Activated naive CD4-positive, alpha-beta T cell treated with anti-CD3 and anti-CD28 coated beads, Interleukin-2, amount 50 U/mL, for 16 hours (primary cell): Measurements from ENCODE around the gene SLA2.
A peak's percentile ranks its signal among the peaks of the same experiment; 100 is the strongest.
"Not testable (repeated sequence)": the region's sequence is repeated elsewhere in the genome, so short reads cannot be mapped to it uniquely, and the experiment has no call there.

Experiments used
- DNase-seq: peaks from one replicate; pipeline ENCODE4 v3.0.0-alpha.2; 2020

The SLA2 gene, protein sequence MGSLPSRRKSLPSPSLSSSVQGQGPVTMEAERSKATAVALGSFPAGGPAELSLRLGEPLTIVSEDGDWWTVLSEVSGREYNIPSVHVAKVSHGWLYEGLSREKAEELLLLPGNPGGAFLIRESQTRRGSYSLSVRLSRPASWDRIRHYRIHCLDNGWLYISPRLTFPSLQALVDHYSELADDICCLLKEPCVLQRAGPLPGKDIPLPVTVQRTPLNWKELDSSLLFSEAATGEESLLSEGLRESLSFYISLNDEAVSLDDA

DNA sequence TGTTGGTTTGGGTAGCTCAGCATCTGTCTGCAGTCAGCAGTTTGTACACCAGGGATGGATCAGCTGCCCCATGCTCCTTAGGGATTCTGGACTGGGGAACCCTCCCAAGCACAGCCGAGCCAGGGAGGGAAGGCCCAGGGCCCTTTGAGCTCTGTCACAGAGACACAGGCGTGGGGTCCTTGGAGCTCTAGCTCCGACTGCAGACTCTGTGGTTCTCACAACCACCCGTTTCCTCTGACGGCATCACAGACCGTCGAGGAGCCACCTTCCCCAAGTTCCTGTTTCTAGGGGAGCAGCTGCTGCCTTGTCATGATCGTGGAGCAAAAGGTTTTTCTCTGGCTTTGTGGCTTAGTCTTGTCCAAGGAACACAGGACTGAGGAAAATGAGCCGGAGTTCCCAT is at the start of gene SLA2:
Gene SLA2 (minus strand): TSS at position 199 of the 400 bp plus-strand sequence. CDS start 4,861 bp downstream, outside the sequence.
- DNase-seq = peak; percentile 61

DNA sequence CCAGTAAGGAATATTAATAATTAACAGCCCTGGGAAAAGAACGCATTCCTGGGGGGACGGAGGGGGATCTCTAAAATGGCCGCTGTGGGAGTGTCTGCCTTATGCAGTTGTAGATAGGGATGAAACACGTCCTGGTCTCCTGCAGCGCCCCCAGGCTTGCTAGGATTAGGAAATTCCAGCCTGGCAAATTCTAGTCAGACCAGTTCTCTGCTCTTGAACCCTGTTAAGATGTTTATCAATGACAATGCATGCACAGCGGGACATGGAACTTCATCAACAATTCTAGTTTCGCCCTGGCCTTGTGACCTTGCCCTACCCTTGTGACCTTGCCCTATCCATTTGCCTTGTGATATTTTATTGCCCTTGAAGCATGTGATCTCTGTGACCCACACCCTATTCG is 49.5 kb upstream of the SLA2 start:
- DNase-seq = not testable (repeated sequence)

DNA sequence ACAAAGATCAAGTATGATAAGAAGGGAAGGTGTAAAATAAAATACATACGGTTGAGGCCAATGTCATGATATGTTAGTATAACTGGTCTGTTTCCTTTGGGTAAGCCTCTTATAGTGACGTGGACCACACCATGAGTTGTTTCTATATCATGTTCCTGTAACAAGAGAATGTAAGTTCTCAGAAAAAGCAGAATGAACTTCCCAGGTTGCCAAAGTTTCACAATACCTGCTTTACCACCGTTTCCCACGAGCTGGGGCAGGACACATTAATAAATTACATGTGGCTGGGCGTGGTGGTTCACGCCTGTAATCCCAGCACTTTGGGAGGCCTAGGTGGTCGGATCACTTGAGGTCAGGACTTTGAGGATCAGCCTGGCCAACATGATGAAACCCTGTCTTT is 42.6 kb upstream of the SLA2 start:
- DNase-seq = no peak

DNA sequence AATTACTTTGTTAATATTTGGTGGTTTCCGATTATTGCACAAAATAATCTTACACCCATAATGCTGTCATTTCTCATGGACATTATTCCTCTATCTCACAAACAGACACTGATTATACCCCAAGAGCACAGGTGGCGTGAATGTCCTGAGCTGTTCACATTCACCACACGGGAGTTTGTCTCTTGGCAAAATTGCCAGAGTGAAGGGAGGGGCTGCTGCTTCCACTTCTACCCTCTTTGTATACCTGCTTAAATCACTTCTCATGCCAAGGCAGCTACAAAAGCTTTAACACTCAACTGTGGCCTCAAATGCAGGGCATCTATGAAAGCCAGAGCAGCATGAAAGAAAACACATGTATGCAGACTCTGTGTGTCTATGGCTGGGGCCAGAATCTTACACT is 41.9 kb upstream of the SLA2 start:
- no peak for DNase-seq

DNA sequence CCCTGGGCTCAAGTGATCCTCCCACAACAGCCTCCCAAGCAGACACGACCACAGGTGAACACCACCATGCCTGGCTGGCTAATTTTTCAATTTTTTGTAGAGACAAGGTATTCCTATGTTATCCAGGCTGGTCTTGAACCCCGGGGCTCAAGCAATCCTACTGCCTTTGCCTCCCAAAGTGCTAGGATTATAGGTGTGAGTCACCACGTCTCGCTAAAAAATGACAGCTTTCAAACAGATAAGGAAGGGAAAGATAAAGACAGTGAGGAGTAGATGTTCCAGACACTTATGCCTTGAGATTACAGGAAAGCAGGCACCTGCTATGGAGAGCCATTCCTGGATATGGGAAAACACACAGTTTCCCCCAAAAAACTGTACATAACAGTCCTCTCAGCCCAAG is 40.9 kb upstream of the SLA2 start:
- no peak for DNase-seq

DNA sequence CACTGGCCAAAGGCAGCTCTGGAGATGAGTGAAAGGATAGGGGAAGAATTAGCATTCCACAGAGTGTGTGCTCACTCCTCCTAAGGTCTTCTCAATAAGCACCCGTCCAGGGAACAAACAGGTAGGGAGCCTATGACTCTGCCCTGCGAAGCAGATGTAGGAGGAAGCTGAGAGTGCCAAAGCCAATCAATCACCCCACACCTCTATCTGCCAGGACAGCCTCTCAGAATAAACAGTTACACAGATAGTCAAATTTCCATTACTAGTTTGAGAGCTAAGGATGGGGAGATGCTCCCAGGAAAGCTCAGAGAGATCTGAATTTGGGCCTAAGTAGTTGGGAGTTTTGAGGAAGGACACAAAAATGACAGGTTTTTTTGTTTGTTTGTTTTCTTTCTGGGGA is 40.5 kb upstream of the SLA2 start:
- DNase-seq = no peak

DNA sequence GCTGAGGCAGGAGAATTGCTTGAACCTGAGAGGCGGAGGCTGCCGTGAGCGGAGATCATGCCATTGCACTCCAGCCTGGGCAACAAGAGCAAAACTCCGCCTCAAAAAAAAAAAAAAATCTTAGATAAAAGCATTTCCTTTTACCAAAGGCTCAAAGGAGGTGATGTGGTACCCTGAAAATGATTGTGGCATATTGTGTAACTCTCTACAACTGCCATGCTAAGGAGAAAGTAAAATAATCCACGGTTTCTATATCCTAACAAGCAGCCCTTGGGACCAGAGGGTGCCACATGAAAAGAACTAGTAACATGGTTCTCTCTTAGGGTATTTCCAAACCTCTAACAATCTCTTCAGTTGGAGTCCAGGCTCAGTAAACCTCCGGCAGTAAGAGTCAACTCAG is 38.8 kb upstream of the SLA2 start:
- DNase-seq = no peak

DNA sequence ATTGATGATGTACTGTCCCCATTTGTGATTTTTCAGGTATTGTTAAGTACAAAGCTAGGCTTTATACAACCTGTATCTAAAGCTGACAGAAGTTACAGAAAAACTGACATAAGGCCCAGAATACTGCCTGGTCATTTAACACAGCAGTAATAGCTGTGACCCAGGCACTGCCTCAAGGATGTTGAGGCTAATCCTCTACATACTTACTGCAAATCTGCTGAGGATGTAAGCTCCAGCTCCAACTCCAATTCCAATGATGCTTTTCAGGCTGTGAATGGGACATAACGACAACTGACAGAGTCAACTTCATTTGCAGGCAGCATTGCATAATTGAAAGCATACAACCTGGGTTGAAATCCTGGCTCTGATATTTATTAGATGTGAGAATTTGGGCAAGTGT is 36.3 kb upstream of the SLA2 start:
- no peak for DNase-seq

DNA sequence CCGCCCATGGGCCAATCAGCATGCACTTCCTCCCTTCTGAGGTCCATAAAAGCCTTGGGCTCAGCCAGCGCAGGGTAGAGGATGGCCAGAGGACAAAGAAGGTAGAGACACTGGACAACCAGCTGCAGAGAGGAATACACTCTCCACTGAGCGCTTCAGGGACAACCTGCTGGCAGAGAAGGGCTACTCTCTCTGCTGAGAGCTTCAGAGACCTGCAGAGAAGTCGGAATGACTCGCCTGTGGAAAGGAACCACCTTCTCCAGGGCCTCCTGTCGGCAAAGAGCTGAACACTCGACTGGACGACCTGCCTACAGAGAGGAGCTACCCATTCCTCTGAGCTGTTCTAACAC is 31.4 kb upstream of the SLA2 start:
- DNase-seq = no peak

DNA sequence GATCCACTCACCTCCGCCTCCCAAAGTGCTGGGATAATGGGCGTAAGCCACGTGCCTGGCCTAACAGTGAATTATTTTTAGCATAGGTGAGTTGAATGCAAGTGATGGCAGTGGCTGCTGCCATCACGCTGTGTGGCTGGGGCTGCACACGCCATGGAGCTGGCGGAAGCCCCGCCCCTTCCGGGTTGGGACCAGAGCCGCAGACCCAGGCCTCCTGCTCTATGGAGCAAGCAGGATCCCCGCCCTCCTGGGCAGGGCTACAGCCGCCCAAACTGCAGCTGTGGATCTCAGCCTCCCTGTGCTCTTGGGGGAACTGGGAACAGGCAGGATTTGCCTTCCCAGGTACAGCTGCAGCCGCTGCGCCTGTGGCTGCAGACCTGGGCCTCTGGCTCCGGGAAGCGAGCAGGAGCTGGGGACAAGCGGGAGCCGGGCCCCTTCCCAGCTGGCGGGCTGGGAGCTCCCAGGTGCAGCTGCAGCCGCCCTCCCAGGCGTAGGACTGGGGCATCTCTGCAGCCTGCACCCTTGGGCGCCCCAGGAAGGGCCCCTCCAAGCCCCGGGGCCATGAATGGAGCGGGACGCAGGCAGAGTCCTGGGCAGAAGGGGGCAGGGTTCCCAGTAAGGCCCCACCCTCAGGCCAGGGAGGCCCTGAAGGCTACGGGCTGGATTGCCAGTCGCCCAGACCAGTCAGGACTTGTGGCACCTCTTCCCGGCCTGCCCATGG is 30.9 kb upstream of the SLA2 start:
- no peak for DNase-seq

DNA sequence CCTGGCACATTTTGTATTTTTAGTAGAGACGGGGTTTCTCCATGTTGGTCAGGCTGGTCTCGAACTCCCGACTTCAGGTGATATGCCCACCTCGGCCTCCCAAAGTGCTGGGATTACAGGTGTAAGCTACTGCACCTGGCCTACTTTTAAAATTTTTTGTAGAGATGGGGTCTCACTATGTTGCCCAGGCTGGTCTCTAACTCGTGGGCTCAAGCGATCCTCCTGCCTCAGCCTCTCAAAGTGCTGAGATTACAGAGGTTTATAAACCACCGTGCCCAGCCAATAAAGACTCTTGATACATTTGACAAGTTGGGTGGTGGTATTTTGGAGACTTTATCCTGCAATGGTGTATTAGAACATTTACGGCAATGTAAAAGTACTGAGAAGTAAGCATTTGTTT is 29.5 kb upstream of the SLA2 start:
- DNase-seq = not testable (repeated sequence)

DNA sequence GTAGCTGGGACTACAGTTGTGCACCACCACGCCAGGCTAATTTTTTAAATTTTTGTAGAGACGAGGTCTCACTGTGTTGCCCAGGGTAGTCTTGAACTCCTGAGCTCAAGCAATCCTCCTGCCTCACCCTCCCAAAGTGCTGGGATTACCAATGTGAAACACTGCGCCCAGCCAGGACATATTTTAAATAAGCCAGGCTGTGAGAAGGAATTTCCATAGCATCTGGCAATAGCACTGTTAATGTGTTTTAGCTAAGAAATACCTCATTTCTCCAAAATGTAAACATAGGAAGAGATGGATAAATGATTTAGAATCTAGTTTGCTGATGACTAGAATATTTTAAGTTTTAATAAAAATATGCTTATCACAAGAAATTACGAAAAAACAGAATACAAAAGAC is 27.0 kb upstream of the SLA2 start:
- no peak for DNase-seq

DNA sequence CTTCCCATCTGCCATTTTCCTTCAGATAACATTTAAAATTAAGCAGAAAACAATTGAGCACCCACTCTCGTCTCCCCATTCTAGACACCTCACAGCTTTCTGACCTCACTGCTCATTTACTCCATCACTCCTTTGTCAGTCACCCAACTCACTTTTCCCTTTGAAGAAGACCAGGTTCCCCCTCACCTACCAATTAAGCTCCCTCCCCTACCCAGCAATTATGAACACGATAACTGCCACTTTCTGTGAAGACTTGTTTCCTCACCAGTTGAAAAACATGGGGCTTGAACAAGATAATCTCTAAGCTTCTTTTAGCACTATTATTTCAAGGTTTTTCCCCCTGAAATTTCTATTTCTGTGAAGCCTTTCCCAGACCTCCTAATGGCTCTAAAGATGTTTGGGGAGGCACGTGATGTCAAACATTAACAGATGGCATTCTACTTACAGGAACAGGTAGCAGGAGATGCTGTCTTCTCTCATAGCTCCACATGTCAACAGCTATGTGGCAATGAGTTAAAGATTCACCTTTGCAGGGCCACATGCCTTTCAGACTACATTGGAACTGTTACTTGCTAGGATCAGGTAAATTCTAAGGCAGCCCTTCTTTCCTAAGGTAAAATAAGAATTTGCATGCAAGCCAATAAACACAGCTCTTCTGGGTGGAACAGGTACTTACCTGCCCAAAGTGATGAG is 24.8 kb upstream of the SLA2 start:
- DNase-seq = no peak

DNA sequence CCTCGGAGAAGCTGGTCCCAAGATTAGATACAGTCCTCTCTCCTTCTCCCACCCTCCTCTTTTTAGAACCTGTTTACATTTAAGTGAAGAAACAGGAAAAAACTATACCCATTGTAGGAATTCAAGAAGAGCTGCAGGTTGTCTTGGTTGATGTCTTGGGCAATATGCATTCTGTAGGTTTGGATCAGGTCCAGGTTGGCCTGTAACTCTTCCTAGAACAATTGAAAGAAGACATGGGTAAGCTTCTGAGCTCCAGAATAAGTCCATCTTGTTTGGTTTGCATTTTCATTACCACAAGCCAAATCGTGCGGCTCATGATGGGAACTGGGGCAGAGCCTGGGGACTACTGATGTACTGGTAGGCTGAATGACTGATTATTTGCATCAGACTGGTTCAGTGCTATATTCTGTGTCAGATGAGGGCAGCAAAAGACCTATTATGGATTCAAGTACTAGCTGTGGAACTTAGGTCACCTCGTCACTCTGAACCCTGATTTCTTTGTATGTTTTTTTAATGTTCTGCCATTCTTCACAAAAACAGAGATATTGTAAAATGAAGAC is 20.3 kb upstream of the SLA2 start:
- DNase-seq = no peak

DNA sequence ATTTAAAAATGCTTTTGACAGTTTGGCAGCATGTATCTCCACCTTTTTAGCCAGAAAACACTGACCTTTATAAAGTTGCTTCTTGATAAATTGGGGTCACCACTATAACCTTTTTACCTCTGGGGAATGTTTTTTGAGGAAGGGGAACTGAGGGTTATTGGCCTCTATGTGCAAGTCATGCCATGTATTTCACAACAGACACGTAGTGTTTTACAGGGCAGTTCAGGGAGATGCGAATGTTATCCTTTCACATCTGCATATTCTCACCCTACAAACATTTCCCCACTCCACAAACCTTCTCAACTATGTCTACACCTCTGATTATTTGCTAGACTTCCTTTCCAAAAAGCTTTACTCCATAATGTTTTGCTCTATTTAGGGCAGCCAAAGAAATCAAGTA is 17.0 kb upstream of the SLA2 start:
- no peak for DNase-seq

DNA sequence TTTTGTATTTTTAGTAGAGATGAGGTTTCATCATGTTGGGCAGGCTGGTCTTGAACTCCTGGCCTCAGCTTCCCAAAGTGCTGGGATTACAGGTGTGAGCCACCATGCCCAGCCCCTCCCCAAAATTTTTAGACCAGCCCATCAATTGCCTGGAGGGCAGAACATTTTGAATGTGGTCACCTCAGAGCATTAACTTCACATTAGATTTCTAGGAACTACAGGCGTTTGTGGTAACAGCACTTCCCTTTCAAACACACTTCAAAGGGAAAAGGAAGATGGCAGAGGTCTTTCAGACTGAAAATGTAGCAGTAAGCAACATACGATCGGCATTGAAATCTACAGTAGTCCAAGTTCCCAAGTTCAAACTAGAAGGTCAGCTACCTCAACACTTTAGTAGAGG is 12.3 kb upstream of the SLA2 start:
- DNase-seq = no peak

DNA sequence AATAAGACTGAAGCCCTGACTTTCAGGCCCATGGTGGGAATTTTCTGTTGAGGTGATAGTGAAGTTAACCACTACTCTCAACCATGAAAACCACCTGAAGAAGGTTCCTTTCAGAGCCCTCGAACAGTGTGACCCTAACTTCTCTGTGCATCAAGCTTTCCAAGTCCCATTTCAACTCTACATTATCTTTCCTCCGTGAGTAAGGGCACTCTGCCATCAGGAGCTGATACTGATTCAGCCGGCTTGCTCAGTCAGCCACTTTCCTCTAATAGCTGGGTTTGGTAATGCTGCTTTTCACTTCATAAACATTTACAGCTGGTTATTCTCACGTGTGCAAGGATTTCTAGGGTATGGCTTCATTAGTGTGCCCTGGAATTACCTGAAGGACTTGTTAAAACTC is 10.7 kb upstream of the SLA2 start:
- no peak for DNase-seq

DNA sequence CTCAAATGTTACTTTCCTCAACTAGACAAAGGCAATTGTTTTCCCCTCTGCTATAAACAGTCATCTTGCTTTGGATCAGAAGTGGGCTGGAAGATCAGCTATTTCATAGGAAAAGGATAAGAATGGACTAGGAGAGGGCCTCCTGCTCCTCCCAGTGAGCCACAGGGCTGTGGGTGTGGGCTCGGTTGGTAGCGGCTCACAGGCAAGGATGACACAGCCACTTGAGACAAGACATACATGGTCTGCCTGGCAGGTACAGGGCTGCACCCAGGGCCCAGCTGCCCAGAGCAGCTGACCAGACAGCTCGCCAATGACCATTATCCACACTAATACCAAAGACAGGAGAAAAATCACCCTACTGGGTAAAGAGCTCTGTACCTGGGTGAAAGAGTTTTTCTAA is 9.0 kb upstream of the SLA2 start:
- DNase-seq = no peak

DNA sequence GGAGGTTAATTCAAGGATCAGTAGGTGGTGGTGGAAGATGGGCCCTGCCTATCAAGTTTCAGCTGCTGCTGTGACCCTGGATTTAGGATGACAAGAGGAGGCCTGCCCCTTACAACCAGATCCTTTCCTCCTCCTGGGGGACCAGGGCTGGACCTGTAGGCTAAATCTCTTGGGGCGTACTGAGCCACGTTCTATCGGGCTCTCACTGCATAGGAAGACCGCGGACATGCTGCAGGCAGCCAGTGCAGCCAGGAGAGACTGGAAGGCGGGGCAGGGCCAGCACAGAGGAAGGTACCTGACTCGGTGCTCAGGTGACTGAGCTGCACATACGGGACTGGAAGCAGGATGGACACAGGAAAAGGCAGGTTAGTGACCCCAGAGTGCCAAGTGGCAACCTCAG is 8.5 kb upstream of the SLA2 start:
- no peak for DNase-seq

DNA sequence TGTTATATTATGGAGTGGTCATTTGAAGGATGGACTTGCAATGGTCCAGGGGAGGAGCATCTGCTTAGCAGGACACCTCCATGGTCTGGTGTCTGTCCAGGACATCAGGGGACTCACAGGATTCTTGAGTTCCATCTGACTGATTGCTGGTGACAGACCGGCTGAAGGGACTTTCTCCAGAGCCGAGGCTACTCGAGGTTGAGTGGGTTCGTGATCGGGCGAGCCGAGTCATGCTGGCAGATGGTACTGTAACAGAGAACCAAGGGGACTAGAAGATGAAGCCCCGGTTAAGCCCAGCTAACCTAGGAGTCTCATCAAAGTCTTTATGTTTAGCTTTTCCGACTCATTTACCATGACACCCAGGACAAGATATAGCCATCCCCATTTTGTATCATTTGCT is 7.5 kb upstream of the SLA2 start:
- DNase-seq = no peak

DNA sequence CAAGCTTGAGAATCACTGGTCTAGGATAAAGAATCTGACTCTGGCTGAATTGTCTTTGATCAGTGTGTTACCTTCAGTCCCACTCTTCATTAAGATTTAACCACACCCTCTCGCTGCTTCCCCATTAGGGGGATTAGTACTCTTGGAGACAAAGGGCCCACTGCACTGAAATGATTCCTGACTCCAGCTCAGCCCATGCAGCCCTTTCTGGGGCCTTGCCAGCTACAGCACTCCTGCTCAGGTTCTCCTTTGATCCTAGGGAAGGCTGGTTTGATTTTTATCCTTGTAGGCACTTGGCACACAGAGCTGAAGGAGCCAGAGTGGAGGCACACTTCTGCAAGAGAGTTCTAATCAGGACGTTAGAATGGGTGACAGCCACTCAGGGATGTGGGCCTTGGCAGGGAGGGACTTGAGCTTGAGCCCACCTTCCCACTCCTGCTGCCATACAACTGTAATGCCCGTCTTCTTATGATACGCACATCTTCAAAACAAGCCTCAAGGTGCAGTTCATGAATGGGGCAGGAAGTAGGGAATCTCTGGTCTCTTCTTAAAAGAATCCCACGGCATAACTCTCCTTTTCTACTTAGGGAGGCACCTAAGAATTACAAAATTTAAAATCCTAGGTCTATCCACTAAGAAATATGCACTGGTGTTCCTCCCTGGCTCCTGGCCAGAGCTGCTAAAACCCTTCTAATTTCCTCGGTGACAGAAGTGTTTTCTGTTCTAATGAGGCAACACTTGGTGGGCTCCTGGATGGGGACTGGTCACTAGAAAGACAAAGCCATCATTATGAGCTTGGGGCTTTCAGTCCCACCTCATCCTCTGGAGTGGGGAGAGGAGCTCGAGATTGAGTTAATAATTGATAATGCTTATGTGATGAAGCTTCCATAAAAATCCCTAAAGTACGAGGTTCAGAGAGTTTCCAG is 1.5 kb upstream of the SLA2 start:
- DNase-seq = no peak

DNA sequence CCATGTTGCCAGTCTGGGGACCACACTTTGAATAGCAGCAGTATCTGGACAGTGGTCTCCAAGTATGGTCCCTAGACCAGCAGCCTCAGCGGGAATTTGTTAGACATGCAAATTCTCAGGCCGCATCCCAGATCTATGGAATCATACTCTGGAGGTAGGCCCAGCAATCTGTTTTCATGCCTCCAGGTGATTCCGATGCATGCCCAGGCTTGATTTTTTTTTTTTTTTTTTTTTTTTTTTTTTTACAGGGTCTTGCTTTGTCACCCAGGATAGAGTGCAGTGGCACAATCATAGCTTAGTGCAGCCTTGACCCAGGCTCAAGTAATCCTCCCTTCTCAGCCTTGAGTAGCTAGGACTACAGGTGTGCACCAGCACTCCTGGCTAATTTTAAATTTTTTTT is 682 bp upstream of the SLA2 start:
- DNase-seq = no peak

DNA sequence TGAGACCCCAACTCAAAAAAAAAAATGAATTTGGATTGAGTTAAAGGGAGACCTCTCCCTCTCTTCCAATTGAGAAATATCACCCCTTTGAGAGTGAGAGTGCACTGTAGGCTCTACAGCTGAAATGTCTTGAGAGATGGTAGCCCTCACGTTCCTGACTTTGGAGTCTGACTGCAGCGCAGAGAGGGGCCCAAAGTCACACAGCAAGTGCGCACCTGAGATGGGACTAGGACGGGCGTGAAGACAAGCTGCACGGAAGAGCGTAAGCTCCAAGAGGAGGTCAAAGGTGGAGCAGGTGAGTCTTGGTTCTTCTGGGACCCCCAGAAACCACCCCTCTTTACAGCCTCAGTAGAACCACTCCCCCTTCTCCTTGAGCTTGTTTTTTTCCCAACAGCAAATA is 643 bp downstream of the SLA2 start:
- DNase-seq = no peak
